Fibroblast of the aortic adventitia (primary cell): ENCODE measurements around the gene OR6P1. TPM values are rescaled to one million over a fixed set of nuclear protein-coding genes. Genes with fewer than 3 reads are reported as not detected.

Source experiments
- DNase-seq: peaks from one replicate; pipeline ENCODE4 v3.0.0-alpha.2; 2010; ENCODE audit warnings: low read depth
- H3K4me3 ChIP-seq: 2 replicates; pipeline ENCODE4 v1.5.1; 2011; ENCODE audit warnings: low read depth, mild to moderate bottlenecking, control low read depth, low read length, moderate library complexity
- total RNA-seq: library from RNA; depleted of rRNA; stranded (reverse); fragments of >200 nt; gene quantifications from 2 replicates; pipeline ENCODE4 v1.2.3, GENCODE V29; 2012; ENCODE audit warnings: low replicate concordance
- TF ChIP-seq, protein P1 (sequence below): IDR thresholded peaks from 2 replicates; pipeline ENCODE4 v1.5.1; 2011; ENCODE audit warnings: mild to moderate bottlenecking, low read length, control low read depth, inconsistent platforms; ENCODE audit not compliant: insufficient read depth

The OR6P1 gene
- not detected in 2 replicates for total RNA-seq

GRCh38 chr1:158570480-158570879 lies at the start of gene OR6P1:
Gene OR6P1 (minus strand): TSS chr1:158570580. CDS start chr1:158563604, 6,976 bp downstream.
- H3K4me3 ChIP-seq: no peak within 1 kb of the TSS
- TF ChIP-seq, protein P1, sequence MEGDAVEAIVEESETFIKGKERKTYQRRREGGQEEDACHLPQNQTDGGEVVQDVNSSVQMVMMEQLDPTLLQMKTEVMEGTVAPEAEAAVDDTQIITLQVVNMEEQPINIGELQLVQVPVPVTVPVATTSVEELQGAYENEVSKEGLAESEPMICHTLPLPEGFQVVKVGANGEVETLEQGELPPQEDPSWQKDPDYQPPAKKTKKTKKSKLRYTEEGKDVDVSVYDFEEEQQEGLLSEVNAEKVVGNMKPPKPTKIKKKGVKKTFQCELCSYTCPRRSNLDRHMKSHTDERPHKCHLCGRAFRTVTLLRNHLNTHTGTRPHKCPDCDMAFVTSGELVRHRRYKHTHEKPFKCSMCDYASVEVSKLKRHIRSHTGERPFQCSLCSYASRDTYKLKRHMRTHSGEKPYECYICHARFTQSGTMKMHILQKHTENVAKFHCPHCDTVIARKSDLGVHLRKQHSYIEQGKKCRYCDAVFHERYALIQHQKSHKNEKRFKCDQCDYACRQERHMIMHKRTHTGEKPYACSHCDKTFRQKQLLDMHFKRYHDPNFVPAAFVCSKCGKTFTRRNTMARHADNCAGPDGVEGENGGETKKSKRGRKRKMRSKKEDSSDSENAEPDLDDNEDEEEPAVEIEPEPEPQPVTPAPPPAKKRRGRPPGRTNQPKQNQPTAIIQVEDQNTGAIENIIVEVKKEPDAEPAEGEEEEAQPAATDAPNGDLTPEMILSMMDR: no peak
- DNase-seq: no peak

DNA sequence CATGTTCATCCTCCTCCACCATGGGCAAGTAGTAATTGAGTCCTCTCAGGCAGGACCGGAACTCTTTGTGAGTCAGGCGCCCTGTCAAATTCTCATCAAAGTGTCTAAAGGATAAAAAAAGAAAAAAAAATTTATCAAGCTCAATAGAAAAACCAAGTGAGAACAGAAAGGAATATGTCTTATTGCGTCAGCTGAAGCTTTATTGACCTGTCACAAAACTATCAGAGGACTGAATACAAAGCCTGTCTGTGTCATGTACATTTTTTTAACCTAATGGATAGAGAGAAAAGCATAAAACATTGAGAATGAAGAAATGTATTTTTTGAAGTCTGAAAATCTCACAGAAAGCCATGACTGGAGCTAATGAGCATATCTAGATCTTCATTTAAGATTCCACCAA lies 43.4 kb upstream of the OR6P1 start:
- TF ChIP-seq, protein P1: no peak
- DNase-seq: no peak
- H3K4me3 ChIP-seq: no peak overlapping the region

- H3K4me3 ChIP-seq: no peak overlapping the region
These were observed 41.5 kb upstream of the OR6P1 start for GRCh38 chr1:158611916-158612315.

DNA sequence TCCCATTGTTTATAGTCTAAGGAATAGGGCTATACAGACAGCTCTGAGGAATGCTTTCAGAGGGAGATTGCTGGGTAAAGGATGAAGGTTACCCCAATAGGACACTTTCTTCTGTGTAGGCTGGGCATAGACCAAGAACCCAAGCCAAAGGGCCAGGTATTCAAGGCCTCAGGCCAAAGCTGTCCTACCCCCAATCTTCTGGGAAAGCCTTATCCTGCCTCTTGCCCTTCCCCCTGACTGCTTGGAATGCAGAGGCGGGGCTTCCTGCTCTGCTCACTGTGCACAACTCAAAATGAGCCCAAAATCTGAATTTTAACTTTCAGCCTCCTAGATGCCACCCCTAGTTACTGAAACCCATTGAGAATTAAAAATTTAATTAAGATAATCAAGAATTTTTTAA lies 36.9 kb upstream of the OR6P1 start:
- H3K4me3 ChIP-seq: no peak overlapping the region
- no peak for DNase-seq
- TF ChIP-seq, protein P1: no peak

More at GRCh38 chr1:158611916-158612315, 41.5 kb upstream of the OR6P1 start:
- TF ChIP-seq, protein P1: no peak
- no peak for DNase-seq

DNA sequence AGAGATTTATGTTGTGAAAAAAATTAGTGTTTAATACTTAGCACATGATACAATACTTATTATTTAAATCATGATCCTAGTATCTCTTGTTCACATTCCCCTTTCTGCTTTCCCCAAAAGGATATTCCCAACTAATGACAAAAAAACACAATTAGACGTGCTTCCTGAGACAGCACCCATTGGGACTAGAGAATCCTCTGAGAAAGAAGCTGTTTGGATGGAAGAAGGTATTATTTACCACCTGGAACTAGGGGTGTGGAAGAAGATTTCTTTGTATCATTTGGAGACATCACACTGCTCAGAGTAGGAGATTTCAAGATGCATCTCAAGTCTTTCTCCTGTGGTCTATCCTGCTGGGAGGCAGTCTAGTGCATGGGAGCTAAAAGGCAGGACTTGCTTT lies 34.6 kb upstream of the OR6P1 start, which contains the start of gene OR10Z1:
Gene OR10Z1, plus strand, starts transcription at position 301 of the 400 bp plus-strand sequence. CDS start 1,171 bp downstream, outside the sequence.
- no peak within 1 kb of the TSS for H3K4me3 ChIP-seq
- DNase-seq: no peak
- TF ChIP-seq, protein P1: no peak

GRCh38 chr1:158600735-158601134 lies 30.4 kb upstream of the OR6P1 start:
- no peak for DNase-seq
- H3K4me3 ChIP-seq: no peak overlapping the region
- TF ChIP-seq, protein P1: no peak

DNA sequence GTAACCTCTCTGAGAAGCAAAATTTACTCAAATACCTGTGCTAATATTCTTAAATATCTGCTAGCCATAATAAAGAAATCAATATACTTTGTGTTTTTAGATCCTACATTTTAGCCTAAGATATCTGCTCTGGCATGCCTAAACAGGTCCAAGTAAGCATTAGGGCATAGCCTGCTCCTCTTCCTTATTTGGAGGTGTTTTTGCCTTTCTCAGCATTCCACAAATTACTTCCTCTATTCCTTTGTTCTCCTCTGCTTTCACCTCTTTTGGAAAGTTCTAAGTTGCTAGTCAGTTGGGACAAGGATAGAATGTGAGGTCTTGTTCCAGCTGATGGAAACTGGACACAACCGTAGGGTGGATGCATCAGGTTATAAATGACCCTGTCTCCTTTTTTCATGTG lies 16.6 kb upstream of the OR6P1 start:
- H3K4me3 ChIP-seq: no peak overlapping the region
- TF ChIP-seq, protein P1: no peak
- DNase-seq: no peak
